SKM-1 (cell line): ENCODE results near the gene CDIPT.
"Not testable (repeated sequence)": the region's sequence is repeated elsewhere in the genome, so short reads cannot be mapped to it uniquely, and the experiment has no call there.

ENCODE experiments used
- DNase-seq: peaks from one replicate; lab custom pipeline; 2025; ENCODE audit not compliant: unreplicated experiment; lab: John Stamatoyannopoulos, UW

The CDIPT gene

DNA sequence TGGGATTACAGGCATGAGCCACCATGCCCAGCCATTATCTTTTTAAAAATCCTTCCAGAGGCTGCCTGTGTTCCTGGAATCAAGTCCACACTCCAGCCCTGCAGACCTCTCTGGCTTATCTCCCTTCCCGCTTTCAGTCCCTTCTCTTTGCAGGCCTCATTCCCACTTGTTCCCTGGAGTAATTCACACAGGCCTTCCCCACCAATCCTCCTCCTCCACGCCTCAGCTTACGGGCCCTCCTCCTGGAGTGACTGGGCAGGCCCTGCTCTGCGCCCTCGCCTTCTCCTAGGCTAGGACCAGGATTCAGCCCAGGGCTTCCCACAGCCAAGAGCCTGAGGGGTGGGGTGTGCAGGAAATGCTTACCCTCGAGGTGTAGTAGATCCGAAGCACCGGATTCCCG is 2.8 kb downstream of the CDIPT start:
- no peak for DNase-seq

GRCh38 chr16:29858974-29859373 is 4.1 kb downstream of the CDIPT start:
- no peak for DNase-seq

- DNase-seq = no peak
Observed at GRCh38 chr16:29858149-29858849, 4.7 kb downstream of the CDIPT start.

DNA sequence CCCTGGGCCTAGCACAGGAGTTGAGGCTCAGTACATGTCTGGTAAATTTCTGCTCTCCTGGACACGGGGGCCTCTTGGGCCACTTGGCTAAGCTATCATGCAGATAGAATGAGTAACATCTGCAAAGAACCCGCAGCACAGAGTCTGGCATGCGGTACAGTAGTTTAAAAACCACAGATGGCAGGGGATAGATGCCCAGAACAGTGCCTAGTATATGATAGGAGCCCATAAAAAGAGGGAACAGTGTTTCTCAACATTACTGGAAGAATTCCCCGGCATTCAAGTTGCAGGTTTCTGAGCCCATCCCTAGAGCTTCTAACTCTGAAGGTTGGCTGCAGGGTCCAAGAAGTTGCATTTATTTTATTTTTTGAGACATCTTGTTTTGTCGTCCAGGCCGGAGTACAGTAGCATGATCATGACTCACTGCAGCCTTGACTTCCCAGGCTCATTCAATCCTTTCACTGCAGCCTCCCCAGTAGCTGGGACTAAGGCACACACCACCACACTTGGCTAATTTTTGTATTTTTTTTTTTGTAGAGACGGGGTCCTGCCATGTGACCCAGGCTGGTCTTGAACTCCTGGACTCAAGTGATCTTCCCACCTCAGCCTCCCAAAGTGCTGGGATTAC is 5.8 kb downstream of the CDIPT start:
- no peak for DNase-seq

DNA sequence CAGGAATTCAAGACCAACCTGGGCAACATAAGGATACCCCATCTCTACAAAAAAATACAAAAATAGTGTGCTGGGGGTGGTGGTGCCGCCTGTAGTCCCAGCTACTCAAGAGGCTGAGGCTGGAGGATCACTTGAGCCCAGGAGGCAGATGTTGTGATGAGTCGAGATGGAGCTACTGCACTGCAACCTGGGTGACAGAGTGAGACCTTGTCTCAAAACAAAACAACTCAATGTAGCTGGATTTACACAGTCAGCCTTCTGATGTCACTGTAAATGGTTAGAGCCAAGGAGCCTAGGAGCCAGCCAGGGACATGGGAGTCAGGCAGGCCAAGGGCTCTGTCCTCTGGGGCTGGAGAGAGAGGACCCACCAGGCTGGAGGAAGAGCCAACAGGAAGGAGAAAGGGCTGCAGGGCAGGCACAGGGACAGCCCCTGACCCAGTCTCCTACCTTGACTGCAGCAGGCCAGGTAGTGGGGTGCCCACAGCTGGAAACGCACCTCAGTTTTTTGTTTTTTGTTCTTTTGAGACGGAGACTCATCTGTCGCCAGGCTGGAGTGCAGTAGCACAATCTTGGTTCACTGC is 8.4 kb downstream of the CDIPT start:
- no peak for DNase-seq

GRCh38 chr16:29852654-29853053 is 10.4 kb downstream of the CDIPT start:
- DNase-seq = no peak

GRCh38 chr16:29850998-29851397 is 12.0 kb downstream of the CDIPT start:
- no peak for DNase-seq

GRCh38 chr16:29849505-29849904 is 13.5 kb downstream of the CDIPT start:
- DNase-seq = no peak

DNA sequence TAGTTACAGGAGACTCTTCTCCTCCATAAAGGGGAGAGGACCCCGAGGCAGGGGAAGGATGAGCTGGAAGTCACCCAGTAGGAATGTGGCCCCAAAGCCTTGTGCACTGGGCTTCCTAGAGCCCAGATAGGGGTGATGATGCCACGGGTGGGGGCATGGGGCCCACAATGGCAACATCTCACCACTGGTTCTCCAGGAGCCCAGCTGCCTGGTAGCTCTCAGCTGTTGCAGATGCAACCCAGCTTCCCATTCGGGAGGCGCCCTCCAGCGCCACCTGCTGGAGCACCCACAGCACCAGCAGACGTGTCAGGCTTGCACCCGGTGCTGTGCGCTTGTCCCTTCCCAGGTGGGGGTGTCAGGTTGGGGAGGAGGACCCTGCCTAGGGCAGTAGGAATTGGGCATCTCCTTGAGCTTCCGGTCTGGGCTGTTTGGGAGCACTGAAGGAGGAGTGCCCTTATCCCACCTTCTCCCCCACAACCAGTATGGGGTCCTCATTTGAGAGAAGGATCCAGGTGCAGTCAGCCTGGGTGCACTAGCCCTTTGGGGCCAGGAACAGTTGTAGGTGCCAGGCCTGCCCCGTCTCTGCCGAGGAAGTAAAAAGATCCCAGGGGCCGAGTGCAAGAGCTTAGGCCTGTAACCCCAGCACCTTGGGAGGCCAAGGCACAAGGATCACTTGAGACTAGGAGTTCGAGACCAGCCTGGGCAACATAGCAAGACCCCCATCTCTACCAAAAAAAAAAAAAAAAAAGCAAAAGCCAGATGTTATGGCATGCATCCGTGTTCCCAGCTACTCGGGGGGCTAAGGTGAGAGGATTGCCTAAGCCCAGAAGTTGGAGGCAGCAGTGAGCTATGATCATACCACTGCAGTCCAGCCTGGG is 14.4 kb downstream of the CDIPT start:
- peak; percentile 39 for DNase-seq

GRCh38 chr16:29845656-29846055 is 17.4 kb downstream of the CDIPT start:
- no peak for DNase-seq

DNA sequence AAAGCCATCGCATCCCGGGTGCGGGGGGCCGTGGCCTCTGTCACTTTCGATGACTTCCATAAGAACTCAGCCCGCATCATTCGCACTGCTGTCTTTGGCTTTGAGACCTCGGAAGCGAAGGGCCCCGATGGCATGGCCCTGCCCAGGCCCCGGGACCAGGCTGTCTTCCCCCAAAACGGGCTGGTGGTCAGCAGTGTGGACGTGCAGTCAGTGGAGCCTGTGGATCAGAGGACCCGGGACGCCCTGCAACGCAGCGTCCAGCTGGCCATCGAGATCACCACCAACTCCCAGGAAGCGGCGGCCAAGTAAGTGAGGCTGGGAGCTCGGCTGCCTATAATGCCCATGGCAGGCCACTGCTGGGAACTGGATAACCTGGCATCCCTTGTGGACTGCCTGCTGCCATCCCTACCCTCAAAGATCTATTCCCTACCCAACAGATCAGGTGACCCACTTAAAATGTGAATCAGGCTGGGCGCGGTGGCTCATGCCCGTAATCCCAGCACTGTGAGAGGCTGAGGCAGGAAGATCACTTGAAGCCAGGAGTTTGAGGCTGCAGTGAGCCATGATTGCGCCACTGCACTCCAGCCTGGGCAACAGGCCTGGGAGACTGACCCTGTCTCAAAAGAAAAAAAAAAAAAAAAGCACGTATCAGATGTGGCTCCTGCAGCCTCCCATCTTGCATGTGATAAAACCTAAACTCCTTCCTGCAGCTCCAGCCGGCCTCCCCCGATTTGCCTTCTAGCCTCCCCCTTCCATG is 18.3 kb downstream of the CDIPT start:
- DNase-seq = no peak

DNA sequence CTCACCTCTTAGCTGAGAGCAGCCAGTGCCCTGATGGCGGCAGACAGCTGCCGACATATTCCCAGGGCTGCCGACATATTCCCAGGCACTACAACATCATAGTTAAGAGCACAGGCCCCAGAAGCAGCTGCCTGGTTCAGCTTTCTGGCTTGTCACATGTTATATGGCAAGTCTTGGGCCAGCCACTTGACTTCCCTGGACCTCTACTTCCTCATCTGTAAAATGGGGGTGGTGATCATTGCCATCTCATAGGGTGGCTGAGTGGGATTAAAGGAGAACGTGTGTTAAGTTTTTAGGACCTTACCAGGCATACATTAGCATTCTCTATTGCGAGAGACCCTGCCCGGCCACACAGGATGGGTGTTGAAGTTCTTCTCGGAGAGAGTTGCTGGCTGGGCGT is 19.1 kb downstream of the CDIPT start:
- DNase-seq = no peak

DNA sequence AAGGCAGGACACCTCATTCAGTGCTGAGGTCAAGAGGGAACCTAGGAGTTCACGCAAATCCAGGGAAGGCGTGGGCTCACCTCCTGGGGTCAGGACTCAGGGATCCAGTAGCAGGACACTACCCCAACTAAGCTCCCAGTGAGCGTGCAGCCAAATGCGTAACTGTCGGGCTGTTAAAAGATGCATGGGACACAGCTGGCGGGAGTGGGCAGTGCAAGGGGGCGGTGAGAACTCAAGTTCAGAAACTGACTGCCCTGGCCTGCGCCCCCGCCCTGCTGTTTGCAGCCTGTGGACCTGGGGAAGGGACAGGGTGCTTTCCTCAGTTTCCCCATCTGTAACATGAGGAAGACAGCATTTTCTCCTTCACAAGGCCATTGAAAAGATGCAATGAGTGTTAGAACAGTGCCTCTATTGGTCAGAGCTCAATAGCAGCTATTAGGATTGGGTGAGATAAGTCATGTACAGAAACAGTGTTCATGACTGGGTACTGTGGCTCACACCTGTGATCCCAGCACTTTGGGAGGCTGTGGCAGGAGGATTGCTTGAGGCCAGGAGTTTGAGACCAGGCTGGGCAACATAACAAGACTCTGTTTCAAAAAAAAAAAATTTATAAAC is 20.2 kb downstream of the CDIPT start:
- no peak for DNase-seq

GRCh38 chr16:29841631-29842030 is 21.4 kb downstream of the CDIPT start:
- no peak for DNase-seq

DNA sequence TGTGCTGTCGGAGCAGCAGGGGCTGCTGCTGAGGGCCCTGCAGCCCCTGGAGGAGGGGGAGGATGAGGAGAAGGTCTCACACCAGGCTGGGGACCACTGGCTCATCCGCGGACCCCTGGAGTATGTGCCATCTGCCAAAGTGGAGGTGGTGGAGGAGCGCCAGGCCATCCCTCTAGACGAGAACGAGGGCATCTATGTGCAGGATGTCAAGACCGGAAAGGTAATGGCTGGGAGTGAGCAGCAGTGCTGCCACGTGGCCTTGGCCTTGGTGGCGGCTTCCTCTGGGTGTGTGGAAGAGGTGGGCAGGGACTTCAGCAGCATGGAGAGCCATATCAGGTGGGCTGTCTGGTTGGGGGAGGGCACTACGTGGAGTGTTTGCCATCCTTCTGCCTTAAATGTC is 22.8 kb downstream of the CDIPT start:
- DNase-seq = no peak

GRCh38 chr16:29839822-29840221 is 23.2 kb downstream of the CDIPT start:
- no peak for DNase-seq

DNA sequence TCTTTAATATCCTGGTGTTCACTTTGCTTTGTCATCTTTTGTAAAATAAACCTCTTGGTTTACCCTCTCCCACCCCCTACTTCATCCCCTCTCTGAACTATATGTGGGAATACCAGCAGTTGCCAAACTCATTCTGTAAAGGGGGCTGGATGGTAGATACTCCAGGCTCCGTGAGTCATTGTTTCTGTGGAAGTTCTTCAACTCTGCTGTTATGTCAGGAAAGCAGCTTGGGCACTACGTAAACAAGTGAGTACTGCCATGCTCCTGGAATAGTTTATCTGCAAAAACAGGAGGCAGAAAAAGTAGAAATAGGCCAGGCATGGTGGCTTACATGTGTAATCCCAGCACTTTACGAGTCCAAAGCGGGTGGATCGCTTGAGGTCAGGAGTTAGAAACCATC is 25.2 kb downstream of the CDIPT start:
- DNase-seq = no peak

- no peak for DNase-seq
Observed at GRCh38 chr16:29836623-29837022, 26.4 kb downstream of the CDIPT start.

DNA sequence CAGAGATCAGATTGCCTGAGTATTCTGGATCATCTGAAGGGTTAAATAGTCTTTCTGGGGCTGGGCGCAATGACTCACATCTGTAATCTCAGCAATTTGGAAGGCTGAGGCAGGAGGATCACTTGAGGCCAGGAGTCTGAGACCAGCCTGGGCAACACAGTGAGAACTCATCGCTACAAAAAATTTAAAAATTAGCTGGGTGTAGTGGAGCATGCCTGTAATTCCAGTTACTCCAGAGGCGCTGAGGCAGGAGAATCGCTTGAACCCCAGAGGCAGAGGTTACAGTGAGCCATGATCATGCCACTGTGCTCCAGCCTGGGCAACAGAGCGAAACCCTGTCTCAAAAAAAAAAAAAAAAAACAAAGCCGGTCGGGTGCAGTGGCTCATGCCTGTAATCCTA is 27.1 kb downstream of the CDIPT start:
- no peak for DNase-seq

DNA sequence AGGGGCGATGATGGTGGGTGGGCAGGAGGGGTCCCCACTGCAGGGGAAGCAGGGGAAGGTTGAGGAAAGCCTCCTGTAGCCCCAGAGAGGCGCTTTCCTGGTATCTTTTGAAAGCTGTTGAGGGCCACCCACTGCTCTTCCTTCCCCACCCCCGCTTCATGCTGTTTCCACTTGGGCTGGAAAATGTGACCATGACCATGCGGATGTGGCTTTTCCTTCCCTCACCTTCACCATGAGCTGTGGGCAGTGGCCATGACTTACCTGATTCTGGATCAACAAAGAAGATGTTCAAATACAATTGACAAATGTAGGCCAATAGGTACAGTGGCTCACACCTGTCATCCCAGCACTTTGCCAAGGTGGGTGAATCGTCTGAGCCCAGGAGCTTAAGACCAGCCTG is 28.9 kb downstream of the CDIPT start:
- DNase-seq = no peak

DNA sequence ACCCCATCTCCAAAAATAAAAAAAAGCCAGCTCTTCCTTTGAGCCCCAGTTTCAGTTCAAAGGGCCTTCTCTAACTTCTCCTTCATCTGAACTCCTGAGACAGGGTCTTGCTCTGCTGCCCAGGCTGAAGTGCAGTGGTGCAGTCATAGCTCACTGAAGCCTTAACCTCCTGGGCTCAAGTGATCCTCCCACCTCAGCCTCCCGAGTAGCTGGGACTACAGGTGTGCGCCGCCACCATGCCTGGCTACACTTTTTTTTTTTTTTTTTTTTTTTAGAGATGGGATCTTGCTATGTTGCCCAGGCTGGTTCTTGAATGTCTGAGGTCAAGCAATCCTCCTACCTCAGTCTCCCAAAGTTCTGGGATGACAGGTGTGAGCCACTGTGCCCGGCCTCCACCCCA is 29.8 kb downstream of the CDIPT start:
- DNase-seq = not testable (repeated sequence)
